Activated naive CD8-positive, alpha-beta T cell treated with anti-CD3 and anti-CD28 coated beads for 36 hours (primary cell): ENCODE measurements around the gene PPARD. TPM values are rescaled to one million over a fixed set of nuclear protein-coding genes. Genes with fewer than 3 reads are reported as not detected.
"Not testable (repeated sequence)": the region's sequence is repeated elsewhere in the genome, so short reads cannot be mapped to it uniquely, and the experiment has no call there.

Experiments used
- DNase-seq: peaks from one replicate; pipeline ENCODE4 v3.0.0; 2021
- H3K27ac Mint-ChIP-seq: one replicate; pipeline ENCODE4 v1.8.0; 2022; ENCODE audit warnings: mild to moderate bottlenecking, moderate library complexity, mixed read lengths
- H3K27me3 Mint-ChIP-seq: one replicate; pipeline ENCODE4 v1.8.0; 2022; ENCODE audit warnings: mild to moderate bottlenecking, mixed read lengths
- H3K36me3 Mint-ChIP-seq: one replicate; pipeline ENCODE4 v1.8.0; 2021; ENCODE audit warnings: mild to moderate bottlenecking, mixed read lengths
- H3K4me1 Mint-ChIP-seq: one replicate; pipeline ENCODE4 v1.8.0; 2021; ENCODE audit warnings: mixed read lengths
- H3K4me3 Mint-ChIP-seq: one replicate; pipeline ENCODE4 v1.8.0; 2022; ENCODE audit warnings: mild to moderate bottlenecking, moderate library complexity, mixed read lengths
- H3K9me3 Mint-ChIP-seq: one replicate; pipeline ENCODE4 v1.8.0; 2022; ENCODE audit warnings: mixed read lengths
- total RNA-seq, 2 experiments: library from RNA; stranded (reverse); gene quantifications; one replicate each; pipeline ENCODE4 v1.2.3, GENCODE V29; 2021

The PPARD gene
- total RNA-seq, 2 experiments from 2014 or later: 17.0 to 17.8 TPM

- Mint-ChIP-seq H3K36me3 (peaks cover 16% of the 10 kb centered on the region), H3K27me3 (no peaks in the 10 kb centered on the region), H3K4me1 (peaks cover 21% of the 10 kb centered on the region), H3K4me3 (no peak overlapping the region), H3K27ac (peak overlapping the region; percentile 78), H3K9me3 (peaks cover 3% of the 10 kb centered on the region)
- DNase-seq: no peak
These were observed 14.1 kb upstream of the PPARD start for GRCh38 chr6:35328108-35328723.

- DNase-seq, H3K27ac Mint-ChIP-seq, H3K9me3 Mint-ChIP-seq, H3K4me3 Mint-ChIP-seq, H3K27me3 Mint-ChIP-seq: not testable (repeated sequence)
- Mint-ChIP-seq H3K4me1 (peaks cover 21% of the 10 kb centered on the region), H3K36me3 (peaks cover 16% of the 10 kb centered on the region)
These were observed 13.4 kb upstream of the PPARD start for GRCh38 chr6:35328965-35329364.

- no peaks in the 10 kb centered on the region for H3K27me3 Mint-ChIP-seq
- H3K27ac Mint-ChIP-seq: no peak overlapping the region
- no peak for DNase-seq
- H3K4me1 Mint-ChIP-seq: peaks cover 21% of the 10 kb centered on the region
- H3K36me3 Mint-ChIP-seq: peaks cover 16% of the 10 kb centered on the region
- H3K4me3 Mint-ChIP-seq: no peak overlapping the region
- H3K9me3 Mint-ChIP-seq: peaks cover 10% of the 10 kb centered on the region
These were observed 11.7 kb upstream of the PPARD start for GRCh38 chr6:35330541-35331119.

DNA sequence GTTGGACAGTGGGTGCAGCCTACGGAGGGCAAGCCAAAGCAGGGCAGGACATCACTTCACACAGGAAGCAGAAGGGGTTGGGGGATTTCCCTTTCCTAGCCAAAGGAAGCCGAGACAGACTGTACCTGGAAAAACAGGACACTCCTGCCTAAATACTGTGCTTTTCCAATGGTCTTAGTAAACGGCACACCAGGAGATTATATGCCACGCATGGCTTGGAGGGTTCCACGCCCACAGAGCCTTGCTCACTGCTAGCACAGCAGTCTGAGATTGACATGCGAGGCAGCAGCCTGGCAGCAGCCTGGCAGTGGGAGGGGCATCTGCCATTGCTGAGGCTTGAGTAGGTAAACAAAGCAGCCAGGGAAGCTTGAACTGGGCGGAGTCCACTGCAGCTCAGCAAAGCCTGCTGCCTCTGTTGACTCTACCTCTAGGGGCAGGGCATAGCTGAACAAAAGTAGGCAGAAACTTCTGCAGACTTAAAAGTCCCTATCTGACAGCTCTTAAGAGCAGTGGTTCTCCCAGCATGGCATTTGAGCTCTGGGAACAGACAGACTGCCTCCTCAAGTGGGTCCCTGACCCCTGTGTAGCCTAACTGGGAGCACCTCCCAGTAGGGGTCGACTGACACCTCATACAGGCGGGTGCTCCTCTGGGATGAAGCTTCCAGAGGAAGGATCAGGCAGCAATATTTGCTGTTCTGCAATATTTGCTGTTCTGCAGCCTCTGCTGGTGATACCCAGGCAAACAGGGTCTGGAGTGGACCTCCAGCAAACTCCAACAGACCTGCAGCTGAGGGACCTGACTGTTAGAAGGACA is 10.1 kb upstream of the PPARD start:
- peaks cover 14% of the 10 kb centered on the region for H3K9me3 Mint-ChIP-seq
- peaks cover 16% of the 10 kb centered on the region for H3K36me3 Mint-ChIP-seq
- peak; percentile 22 for DNase-seq
- not testable (repeated sequence) for H3K27me3 Mint-ChIP-seq, H3K27ac Mint-ChIP-seq, H3K4me3 Mint-ChIP-seq
- H3K4me1 Mint-ChIP-seq: peaks cover 20% of the 10 kb centered on the region

DNA sequence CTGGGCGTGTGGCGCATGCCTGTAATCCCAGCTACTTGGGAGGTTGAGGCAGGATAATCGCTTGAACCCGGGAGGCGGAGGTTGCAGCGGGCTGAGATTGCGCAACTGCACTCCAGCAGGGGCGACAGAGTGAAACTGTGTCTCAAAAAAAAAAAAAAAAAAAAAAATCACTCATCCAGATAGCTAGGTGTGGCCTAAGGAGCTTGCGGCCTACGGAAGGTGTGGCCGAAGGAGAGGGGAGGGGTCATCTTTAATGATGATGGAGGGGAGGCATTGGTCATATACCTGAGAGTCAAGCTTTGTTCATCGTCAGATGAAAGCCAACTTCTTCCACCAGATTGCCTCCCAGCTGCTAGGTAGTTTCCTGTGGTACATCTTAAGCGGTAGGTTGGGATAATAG is 801 bp upstream of the PPARD start:
- H3K4me3 Mint-ChIP-seq: no peak overlapping the region

GRCh38 chr6:35343092-35343834 is 905 bp downstream of the PPARD start:
- Mint-ChIP-seq H3K9me3 (no peaks in the 10 kb centered on the region), H3K27me3 (no peaks in the 10 kb centered on the region), H3K36me3 (peaks cover 26% of the 10 kb centered on the region), H3K4me3 (peak overlapping the region; percentile 88), H3K4me1 (peaks cover 38% of the 10 kb centered on the region), H3K27ac (peak overlapping the region; percentile 81)
- DNase-seq: no peak

More for the DNA sequence above, 801 bp upstream of the PPARD start:
- no peak for DNase-seq
- Mint-ChIP-seq H3K27ac (no peak overlapping the region), H3K27me3 (no peaks in the 10 kb centered on the region), H3K36me3 (peaks cover 22% of the 10 kb centered on the region), H3K9me3 (peaks cover 2% of the 10 kb centered on the region), H3K4me1 (peaks cover 36% of the 10 kb centered on the region)

DNA sequence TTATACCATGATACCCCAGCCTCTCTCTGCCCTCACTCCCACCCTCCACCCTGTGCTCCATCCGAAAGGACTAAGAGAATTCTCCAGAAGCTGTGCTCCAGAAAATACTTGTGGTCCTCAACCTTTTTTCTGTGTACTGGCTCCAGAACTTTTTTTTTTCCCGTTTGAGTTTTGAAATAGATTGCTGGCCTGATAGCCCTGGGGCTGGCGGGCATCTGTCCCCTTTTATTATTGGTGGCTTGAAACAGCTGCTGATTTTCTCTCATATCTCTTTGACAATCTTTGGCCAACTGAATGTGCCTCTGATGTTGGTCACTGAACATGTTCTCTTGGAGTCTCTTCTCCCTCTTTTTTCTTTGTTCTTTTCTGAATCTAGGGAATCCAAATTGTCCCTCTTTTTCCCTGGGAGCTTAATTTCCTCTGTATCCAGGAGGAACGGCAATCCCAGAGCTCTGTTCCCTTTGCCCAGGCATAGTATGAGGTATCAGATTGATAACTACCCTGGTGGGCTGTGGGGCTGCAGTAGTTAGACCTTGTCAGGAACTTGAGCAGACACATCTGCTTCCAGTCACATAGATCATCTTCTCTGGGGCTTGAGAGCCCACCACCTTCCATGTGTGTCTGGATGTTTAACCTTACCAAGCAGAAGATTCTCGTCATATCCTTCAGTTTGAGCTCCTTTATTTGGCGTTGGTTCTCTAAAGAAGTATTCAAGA is 1.6 kb downstream of the PPARD start:
- peak overlapping the region; percentile 81 for H3K27ac Mint-ChIP-seq
- H3K9me3 Mint-ChIP-seq: no peaks in the 10 kb centered on the region
- peak overlapping the region; percentile 88 for H3K4me3 Mint-ChIP-seq
- H3K27me3 Mint-ChIP-seq: no peaks in the 10 kb centered on the region
- H3K4me1 Mint-ChIP-seq: peaks cover 43% of the 10 kb centered on the region
- H3K36me3 Mint-ChIP-seq: peaks cover 31% of the 10 kb centered on the region
- no peak for DNase-seq

GRCh38 chr6:35351422-35351821 is 9.1 kb downstream of the PPARD start:
- H3K27ac Mint-ChIP-seq: peak overlapping the region; percentile 31
- no peaks in the 10 kb centered on the region for H3K9me3 Mint-ChIP-seq
- H3K4me1 Mint-ChIP-seq: peaks cover 36% of the 10 kb centered on the region
- peaks cover 48% of the 10 kb centered on the region for H3K36me3 Mint-ChIP-seq
- DNase-seq: no peak
- H3K4me3 Mint-ChIP-seq: no peak overlapping the region
- H3K27me3 Mint-ChIP-seq: no peaks in the 10 kb centered on the region

GRCh38 chr6:35352735-35353134 is 10.4 kb downstream of the PPARD start:
- H3K27ac Mint-ChIP-seq: peak overlapping the region; percentile 1
- DNase-seq: no peak
- peaks cover 49% of the 10 kb centered on the region for H3K36me3 Mint-ChIP-seq
- H3K9me3 Mint-ChIP-seq: no peaks in the 10 kb centered on the region
- no peak overlapping the region for H3K4me3 Mint-ChIP-seq
- H3K4me1 Mint-ChIP-seq: peaks cover 32% of the 10 kb centered on the region
- H3K27me3 Mint-ChIP-seq: no peaks in the 10 kb centered on the region

- H3K4me1 Mint-ChIP-seq: peaks cover 33% of the 10 kb centered on the region
- no peak for DNase-seq
- H3K36me3 Mint-ChIP-seq: peaks cover 41% of the 10 kb centered on the region
- no peaks in the 10 kb centered on the region for H3K27me3 Mint-ChIP-seq
- H3K27ac Mint-ChIP-seq: no peak overlapping the region
- H3K9me3 Mint-ChIP-seq: no peaks in the 10 kb centered on the region
- H3K4me3 Mint-ChIP-seq: no peak overlapping the region
These were observed 12.2 kb downstream of the PPARD start for GRCh38 chr6:35354361-35355135.

DNA sequence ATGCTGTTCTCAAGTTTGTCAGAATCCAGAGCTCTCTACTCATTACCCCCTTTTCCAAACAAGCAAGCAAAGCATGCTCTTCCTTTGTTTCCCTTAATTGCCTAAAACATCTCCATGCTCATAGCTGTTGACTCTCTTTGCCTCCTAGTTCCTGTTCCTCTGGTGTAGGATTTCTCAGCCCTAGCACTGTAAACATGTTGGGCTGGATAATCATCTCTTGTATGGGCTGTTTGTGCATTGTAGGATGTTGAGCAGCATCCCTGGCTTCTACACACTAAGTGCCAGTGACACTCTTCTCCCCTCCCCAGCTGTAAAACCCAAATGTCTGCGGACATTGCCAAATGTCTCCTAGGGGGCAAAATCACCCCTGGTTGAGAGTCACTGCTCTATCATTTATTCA is 14.0 kb downstream of the PPARD start:
- Mint-ChIP-seq H3K36me3 (peaks cover 30% of the 10 kb centered on the region), H3K4me1 (peaks cover 28% of the 10 kb centered on the region), H3K4me3 (no peak overlapping the region), H3K9me3 (no peaks in the 10 kb centered on the region), H3K27me3 (no peaks in the 10 kb centered on the region), H3K27ac (no peak overlapping the region)
- DNase-seq: no peak

DNA sequence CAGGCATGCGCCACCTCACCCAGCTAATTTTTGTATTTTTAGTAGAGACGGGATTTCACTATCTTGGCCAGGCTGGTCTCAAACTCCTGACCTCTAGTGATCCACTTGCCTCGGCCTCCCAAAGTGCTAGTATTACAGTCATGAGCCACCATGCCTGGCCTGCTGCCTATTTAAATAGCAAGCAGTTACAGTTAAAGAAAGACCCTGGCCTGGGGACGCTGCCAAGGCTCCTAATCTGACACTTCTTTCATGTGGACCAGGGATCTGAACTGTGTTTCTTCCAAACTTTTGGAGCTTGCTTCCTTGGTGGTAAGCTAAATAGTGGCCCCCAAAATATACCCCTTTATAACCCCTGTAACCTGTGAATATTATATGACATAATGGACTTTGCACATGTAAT is 15.3 kb downstream of the PPARD start:
- no peaks in the 10 kb centered on the region for H3K9me3 Mint-ChIP-seq
- DNase-seq: no peak
- no peak overlapping the region for H3K27ac Mint-ChIP-seq
- H3K4me3 Mint-ChIP-seq: no peak overlapping the region
- no peaks in the 10 kb centered on the region for H3K27me3 Mint-ChIP-seq
- peaks cover 37% of the 10 kb centered on the region for H3K4me1 Mint-ChIP-seq
- H3K36me3 Mint-ChIP-seq: peaks cover 18% of the 10 kb centered on the region

DNA sequence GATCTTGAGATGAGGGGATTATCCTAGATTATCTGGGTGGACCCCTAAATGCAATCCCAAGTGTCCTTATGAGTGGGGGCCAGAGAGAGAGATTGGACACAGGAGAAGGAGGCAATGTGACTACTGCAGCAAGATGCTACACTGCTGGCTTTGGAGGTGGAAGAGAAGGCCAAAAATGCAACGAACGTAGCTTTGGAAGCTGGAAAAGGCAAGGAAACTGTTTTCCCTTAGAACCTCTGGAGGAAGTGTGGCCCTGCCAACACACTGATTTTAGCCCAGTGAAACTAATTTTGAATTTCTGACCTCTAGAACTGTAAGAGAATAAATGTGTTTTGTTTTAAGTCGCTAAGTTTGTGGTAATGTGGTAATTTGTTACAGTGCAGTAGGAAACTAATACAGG is 15.7 kb downstream of the PPARD start:
- no peak overlapping the region for H3K27ac Mint-ChIP-seq
- DNase-seq: no peak
- H3K36me3 Mint-ChIP-seq: peaks cover 17% of the 10 kb centered on the region
- no peaks in the 10 kb centered on the region for H3K27me3 Mint-ChIP-seq
- no peaks in the 10 kb centered on the region for H3K9me3 Mint-ChIP-seq
- peaks cover 38% of the 10 kb centered on the region for H3K4me1 Mint-ChIP-seq
- no peak overlapping the region for H3K4me3 Mint-ChIP-seq

GRCh38 chr6:35359346-35359743 is 17.0 kb downstream of the PPARD start:
- no peak overlapping the region for H3K4me3 Mint-ChIP-seq
- DNase-seq: no peak
- peaks cover 38% of the 10 kb centered on the region for H3K4me1 Mint-ChIP-seq
- H3K27ac Mint-ChIP-seq: no peak overlapping the region
- no peaks in the 10 kb centered on the region for H3K27me3 Mint-ChIP-seq
- H3K36me3 Mint-ChIP-seq: peaks cover 17% of the 10 kb centered on the region
- no peaks in the 10 kb centered on the region for H3K9me3 Mint-ChIP-seq
